Activated CD4-positive, alpha-beta T cell treated with anti-CD3 and anti-CD28 coated beads, Interleukin-10, Interleukin-2, amounts not matched to agents 100 ng/mL and 50 ng/mL, durations not matched to agents 16 hours and 8 hours (primary cell): ENCODE data around the gene NEK10.

Experiments
- DNase-seq: peaks from one replicate; pipeline ENCODE4 v3.0.0-alpha.2; 2020

NEK10 gene

DNA sequence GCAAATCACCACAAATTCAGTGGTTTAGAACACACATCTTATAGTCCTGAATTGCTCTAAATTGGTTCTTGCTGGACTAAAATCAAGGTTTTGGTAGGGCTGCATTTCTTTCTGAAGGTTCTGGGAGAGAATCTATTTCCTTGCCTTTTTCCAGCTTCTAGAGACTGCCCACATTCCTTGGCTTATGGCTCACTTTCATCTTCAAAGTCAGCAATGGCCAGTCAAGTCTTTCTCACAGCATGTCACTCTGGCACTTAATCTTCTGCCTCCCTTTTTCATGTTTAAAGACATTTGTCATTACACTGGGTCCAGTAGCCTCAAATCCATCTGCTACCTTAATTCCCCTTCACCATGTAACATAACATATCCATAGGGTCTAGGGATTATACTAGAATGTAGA lies 149.0 kb downstream of the NEK10 start:
- DNase-seq = no peak

- no peak for DNase-seq
These were observed 149.9 kb downstream of the NEK10 start for GRCh38 chr3:27219127-27219845.

DNA sequence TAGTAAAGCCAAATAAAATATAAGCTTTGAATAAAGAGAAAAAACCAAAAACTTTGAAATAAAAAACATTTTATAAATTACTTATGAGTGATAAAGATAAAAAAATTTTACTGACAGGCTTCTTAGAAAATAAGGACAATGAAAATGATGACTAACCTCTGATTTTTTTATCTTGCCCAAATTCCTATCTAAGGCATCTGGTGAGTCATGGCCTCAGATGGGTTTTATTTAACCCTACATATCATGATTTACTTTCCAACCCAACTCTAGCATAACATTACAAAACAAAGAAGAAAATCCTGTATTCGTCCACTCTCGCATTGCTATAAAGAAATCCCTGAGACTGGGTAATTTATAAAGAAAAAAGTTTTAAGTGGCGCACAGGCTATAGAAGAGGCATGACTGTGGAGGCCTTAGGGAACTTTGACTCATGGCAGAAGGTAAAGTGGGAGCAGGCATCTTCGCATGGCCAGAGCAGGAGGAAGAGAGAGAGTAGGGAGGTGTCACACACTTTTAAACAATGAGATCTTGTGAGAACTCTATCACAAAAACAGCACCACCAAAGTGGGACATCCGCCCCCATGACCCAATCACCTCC lies 152.1 kb downstream of the NEK10 start:
- no peak for DNase-seq

DNA sequence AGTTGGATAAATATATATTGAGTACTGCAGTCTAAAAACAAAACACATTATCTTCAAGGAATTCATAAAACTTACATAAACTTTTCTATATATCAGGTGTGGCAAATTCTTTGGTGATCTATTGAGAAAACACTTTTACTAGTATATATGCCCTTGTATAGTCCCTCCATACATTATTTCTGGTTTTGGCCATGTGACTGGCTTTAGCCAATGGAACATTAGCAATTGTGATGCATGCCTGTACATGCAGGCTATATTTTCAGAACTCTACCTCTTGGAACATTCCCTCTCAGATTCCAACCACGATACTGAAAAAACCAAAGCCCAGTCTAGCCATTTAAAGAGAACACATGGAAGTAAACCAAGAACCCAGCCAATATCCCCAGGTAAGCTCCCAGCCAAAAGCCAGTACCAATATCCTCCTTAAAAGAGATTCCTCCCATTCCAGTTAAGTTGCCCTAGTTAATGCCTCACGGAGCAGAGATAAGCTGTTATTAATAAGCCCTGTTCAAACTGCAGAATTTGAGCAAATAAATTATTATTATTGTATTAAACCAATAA lies 152.8 kb downstream of the NEK10 start:
- no peak for DNase-seq

DNA sequence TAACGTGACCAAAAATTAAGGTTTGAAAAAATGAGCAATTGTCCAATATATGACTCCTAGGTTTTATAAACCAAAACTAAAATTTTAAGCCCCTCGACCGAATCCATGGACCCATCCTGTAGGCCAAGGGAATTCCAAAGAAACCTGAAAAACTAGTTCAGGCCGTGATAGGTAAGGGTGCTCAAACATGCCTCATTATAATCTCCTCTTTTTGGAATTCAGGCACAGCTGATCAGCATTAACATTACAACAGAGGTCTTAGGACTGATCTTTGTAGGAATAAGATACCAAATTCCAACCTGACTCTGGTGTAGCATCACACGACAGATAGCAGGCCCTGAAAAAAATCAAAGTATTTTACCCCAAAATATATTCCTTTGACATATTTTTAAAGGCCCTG lies 155.7 kb downstream of the NEK10 start:
- no peak for DNase-seq

- DNase-seq = no peak
These were observed 159.4 kb downstream of the NEK10 start for GRCh38 chr3:27209617-27210264.

DNA sequence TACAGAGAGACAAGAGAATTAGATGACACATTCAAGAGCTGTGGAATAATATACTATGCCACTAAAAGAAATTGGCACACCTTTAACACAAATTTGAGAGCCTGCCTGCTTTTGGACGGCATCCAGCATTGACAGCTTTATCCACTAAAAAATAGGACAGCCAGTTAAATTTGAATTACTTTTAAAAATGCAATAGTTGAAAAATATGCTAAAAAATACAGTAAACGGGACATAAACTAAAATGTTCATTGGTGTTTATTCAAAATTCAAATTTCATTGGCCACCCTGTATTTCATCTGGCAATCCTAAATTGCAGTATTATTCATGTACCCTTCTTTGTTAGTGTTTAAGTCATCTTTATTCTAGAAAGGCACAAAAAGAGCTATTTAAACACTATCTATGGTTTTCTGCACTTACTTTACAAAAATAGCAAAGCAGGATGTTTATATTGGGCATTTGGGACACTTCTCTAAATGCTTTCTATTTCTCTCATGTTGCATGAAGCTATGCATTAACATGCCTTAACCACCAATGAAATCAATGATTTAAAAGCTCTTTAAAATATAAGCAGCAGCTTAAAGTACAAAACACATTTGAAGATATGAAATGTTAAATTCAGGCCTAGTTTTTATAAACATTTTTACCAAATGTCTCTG lies 160.1 kb downstream of the NEK10 start:
- DNase-seq = no peak

DNA sequence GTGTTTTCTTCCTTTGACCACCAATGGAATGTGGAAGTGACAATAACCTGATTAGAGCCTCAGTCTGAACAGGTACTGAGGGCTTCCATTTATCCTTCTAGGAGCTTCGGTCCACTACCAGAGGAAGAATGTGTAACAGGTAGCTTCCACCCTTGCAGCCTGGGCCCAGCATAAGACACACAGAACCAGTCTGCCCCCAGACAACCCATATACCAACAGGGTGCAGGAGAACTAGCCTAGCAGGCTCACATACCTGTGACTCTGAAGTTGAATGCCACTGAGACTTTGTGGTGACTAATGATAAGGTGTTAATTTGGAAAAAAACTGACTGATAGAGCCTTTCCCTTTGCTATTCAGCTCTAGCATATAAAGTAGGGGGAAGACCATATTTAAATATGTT lies 166.2 kb downstream of the NEK10 start:
- DNase-seq = no peak

GRCh38 chr3:27201492-27201891 lies 167.7 kb downstream of the NEK10 start:
- DNase-seq = no peak

DNA sequence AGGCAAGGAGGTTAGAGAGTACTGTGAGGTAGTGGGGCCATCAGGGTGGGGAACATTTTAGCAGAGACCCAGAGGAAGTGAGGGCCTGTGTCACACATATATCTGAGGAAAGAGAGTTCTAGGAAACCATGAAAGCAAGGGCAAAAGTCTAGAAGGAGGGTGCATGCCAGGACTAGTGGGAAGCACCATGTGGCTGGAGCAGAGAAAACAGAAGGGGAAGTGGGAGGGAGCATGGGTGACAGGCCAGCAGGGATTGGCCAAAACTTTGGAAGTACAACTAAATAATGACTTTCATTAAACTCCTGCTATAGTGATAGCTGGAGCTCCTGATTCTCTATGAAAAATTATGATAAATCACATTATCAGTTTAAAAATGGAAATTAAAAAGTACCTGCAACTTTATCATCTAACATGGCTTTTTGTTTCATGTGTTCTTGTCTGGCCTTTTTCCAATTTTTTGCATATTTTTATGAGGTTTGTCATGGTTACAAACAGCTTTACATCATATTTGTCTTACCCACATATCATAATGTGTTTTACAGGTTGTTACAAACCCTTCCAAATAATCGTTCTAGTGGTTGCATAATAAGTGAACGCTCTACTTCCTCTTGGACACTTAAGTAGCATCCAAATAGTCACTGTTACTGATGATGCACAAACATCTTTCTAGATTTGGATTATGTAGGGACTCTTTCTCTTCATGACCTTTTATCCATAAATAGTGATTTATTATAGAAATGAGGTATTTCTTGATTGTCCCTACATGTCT lies 168.3 kb downstream of the NEK10 start:
- no peak for DNase-seq

DNA sequence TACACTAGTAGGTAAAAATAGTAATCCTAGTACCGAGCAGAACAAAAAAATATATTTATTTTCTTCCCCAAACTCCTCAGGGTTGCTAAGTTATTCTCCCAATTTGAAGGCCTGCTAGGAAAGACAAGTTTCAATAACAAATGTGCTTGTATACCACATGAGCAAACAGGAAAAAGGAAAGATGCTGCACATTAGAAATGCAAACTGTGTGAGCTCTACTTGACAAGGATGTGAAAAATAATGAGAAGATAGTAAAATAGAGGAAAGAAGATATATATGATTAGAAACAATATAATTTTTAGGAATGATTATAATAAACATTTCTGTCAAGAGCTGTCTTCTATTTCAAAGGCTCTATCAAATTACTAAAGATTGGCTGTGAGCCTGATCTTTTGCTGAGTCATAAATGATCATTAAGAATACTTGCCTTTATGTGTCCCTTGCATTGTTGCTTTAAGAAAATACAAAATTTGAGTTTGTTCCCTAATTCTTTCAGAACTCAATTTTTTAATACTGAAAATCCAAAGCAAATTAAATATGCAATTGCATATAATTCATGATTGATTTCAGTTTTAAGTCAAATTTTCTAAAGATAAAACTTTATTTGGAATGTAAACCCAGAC lies 174.2 kb downstream of the NEK10 start:
- no peak for DNase-seq

GRCh38 chr3:27193056-27193455 lies 176.1 kb downstream of the NEK10 start:
- DNase-seq = no peak

DNA sequence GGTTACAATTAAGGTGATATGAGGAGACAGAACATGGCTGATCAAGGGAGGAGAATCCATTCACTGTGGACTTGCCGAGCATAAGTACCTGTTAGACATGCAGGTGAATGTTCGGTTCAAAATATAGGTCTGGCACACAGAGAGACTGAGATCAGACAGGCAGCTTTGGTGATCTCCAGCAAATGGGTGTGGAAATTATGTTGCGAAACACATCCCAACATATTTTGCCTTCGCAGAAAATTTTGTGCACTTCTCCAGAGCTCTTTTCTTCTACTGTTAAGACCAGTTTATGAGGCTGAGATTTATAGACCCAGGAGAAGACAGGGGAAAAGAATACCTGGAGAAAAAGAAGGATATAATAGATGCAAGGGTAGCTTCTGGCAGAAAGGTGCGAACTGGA lies 183.2 kb downstream of the NEK10 start:
- no peak for DNase-seq

- no peak for DNase-seq
These were observed 183.8 kb downstream of the NEK10 start for GRCh38 chr3:27185231-27185989.

GRCh38 chr3:27184261-27184660 lies 184.9 kb downstream of the NEK10 start:
- no peak for DNase-seq

GRCh38 chr3:27176256-27176655 lies 192.9 kb downstream of the NEK10 start:
- DNase-seq = no peak

GRCh38 chr3:27174530-27174929 lies 194.7 kb downstream of the NEK10 start:
- DNase-seq = no peak

GRCh38 chr3:27171113-27171512 lies 198.1 kb downstream of the NEK10 start:
- no peak for DNase-seq

GRCh38 chr3:27166888-27167287 lies 202.3 kb downstream of the NEK10 start:
- DNase-seq = no peak

DNA sequence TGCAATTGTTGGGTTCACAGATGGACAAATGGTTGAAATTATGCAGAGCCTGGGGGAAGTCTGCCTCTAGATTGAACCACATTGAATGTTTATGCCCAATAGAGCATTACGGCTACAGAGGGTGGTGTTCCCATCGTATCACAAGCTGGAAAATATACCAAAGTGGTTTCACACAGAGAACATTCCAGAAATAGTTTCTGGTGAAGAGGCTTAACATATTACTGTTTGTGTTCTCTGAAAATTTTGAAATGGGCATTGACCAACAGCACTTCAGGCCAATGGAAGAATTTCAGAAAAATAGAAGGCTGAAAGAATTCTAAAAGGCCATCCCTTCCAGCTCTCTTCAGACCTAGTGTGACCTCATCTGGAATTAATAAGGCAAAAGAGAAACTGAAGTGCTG lies 203.9 kb downstream of the NEK10 start:
- no peak for DNase-seq

DNA sequence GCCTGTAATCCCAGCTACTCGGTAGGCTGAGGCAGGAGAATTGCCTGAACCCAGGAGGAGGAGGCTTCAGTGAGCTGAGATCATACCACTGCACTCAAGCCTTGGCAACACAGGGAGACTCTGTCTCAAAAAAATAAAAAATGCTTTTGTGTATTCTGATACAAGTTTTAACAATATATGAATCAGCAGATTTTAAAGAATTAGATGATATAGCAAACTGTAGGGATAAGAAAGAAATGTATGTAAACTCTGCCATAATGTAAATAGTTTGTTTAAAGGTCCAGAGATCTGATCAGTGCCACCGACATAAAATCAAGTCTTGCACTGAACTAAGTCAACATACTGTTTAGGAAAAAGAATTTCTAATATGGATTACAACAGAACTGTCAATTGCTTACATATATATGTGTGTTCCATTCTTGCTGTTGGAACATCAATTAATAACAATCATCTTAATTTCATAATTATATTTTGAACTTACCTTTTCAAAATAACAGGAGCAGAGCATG lies 208.3 kb downstream of the NEK10 start:
- no peak for DNase-seq
